HG03378 (cell line): Measurements from ENCODE around the gene SRP68.

Source experiments
- ATAC-seq: cut with Tn5 transposase; IDR thresholded peaks from one replicate; pipeline ENCODE4 v1.9.1; 2021; ENCODE audit warnings: mild to moderate bottlenecking, moderate library complexity; ENCODE audit not compliant: unreplicated experiment

Gene SRP68

GRCh38 chr17:76072148-76072858, at the start of gene SRP68:
Gene SRP68 (minus strand): TSS chr17:76072517. CDS start chr17:76072491, 26 bp downstream.
- peak; percentile 55 for ATAC-seq

- no peak for ATAC-seq
These were observed 49.7 kb upstream of the SRP68 start for GRCh38 chr17:76121932-76122430.

GRCh38 chr17:76120658-76121008, 48.3 kb upstream of the SRP68 start:
- ATAC-seq: no peak

- ATAC-seq: no peak
These were observed 47.4 kb upstream of the SRP68 start for GRCh38 chr17:76119409-76120371.

- ATAC-seq: no peak
These were observed 42.9 kb upstream of the SRP68 start for GRCh38 chr17:76115138-76115754.

- ATAC-seq: no peak
These were observed 39.6 kb upstream of the SRP68 start for GRCh38 chr17:76111956-76112355.

- ATAC-seq: no peak
These were observed 35.2 kb upstream of the SRP68 start for GRCh38 chr17:76107509-76107908.

GRCh38 chr17:76106703-76107102, 34.4 kb upstream of the SRP68 start:
- ATAC-seq: no peak

GRCh38 chr17:76104896-76105231, 32.5 kb upstream of the SRP68 start:
- ATAC-seq: no peak

- ATAC-seq: no peak
These were observed 32.0 kb upstream of the SRP68 start for GRCh38 chr17:76104140-76104895.

- ATAC-seq: peak; percentile 66
These were observed 31.2 kb upstream of the SRP68 start, which contains the start of gene EXOC7 for GRCh38 chr17:76103274-76104139. Gene EXOC7 (minus strand): TSS chr17:76103787. CDS start chr17:76103692, 95 bp downstream.

- no peak for ATAC-seq
These were observed 30.6 kb upstream of the SRP68 start for GRCh38 chr17:76102944-76103273.

GRCh38 chr17:76097716-76098295, 25.5 kb upstream of the SRP68 start:
- no peak for ATAC-seq

- no peak for ATAC-seq
These were observed 23.6 kb upstream of the SRP68 start for GRCh38 chr17:76095943-76096342.

- no peak for ATAC-seq
These were observed 21.7 kb upstream of the SRP68 start for GRCh38 chr17:76094046-76094445.

GRCh38 chr17:76092526-76093413, 20.5 kb upstream of the SRP68 start:
- ATAC-seq: no peak

GRCh38 chr17:76091526-76092286, 19.4 kb upstream of the SRP68 start:
- no peak for ATAC-seq
